ENCODE results near the gene SELENOT. TPM values are rescaled to one million over a fixed set of nuclear protein-coding genes. Genes with fewer than 3 reads are reported as not detected.
A peak's percentile ranks its signal among the peaks of the same experiment; 100 is the strongest.

Gene SELENOT
- total RNA-seq, 1 donor from 2014 or later, result 79.1 TPM

GRCh38 chr3:150631515-150632221, 28.5 kb downstream of the SELENOT start:
- Mint-ChIP-seq H3K4me1 (ENCODE audit: low read depth) (peaks cover 36% of the 10 kb centered on the region), H3K27ac (ENCODE audit: unreplicated experiment) (no peak overlapping the region), H3K4me3 (ENCODE audit: unreplicated experiment) (no peak overlapping the region), H3K9me3 (ENCODE audit: low read depth) (no peaks in the 10 kb centered on the region), H3K27me3 (ENCODE audit: low read depth) (no peaks in the 10 kb centered on the region), H3K36me3 (ENCODE audit: low read depth) (peaks cover 15% of the 10 kb centered on the region)
- no peak for TF ChIP-seq CTCF (IDR thresholded peaks at IDR 0.05)
- no peak for DNase-seq (ENCODE audit: low spot score)

GRCh38 chr3:150635076-150635475, 32.0 kb downstream of the SELENOT start:
- Mint-ChIP-seq H3K4me1 (ENCODE audit: low read depth) (peaks cover 21% of the 10 kb centered on the region), H3K36me3 (ENCODE audit: low read depth) (peaks cover 8% of the 10 kb centered on the region), H3K4me3 (ENCODE audit: unreplicated experiment) (no peak overlapping the region), H3K27ac (ENCODE audit: unreplicated experiment) (no peak overlapping the region), H3K9me3 (ENCODE audit: low read depth) (no peaks in the 10 kb centered on the region), H3K27me3 (ENCODE audit: low read depth) (no peaks in the 10 kb centered on the region)
- TF ChIP-seq CTCF (IDR thresholded peaks at IDR 0.05), result no peak
- no peak for DNase-seq (ENCODE audit: low spot score)

- no peak for TF ChIP-seq CTCF (IDR thresholded peaks at IDR 0.05)
- no peak overlapping the region for H3K4me3 Mint-ChIP-seq (ENCODE audit: unreplicated experiment)
- H3K9me3 Mint-ChIP-seq (ENCODE audit: low read depth), result no peaks in the 10 kb centered on the region
- peak overlapping the region; percentile 13 for H3K27ac Mint-ChIP-seq (ENCODE audit: unreplicated experiment)
- no peaks in the 10 kb centered on the region for H3K27me3 Mint-ChIP-seq (ENCODE audit: low read depth)
- peaks cover 21% of the 10 kb centered on the region for H3K4me1 Mint-ChIP-seq (ENCODE audit: low read depth)
- H3K36me3 Mint-ChIP-seq (ENCODE audit: low read depth), result peaks cover 6% of the 10 kb centered on the region
- DNase-seq (ENCODE audit: low spot score), result no peak
Measured at GRCh38 chr3:150635526-150635925, 32.4 kb downstream of the SELENOT start.

GRCh38 chr3:150636258-150636657, 33.1 kb downstream of the SELENOT start:
- H3K9me3 Mint-ChIP-seq (ENCODE audit: low read depth), result no peaks in the 10 kb centered on the region
- no peak overlapping the region for H3K27ac Mint-ChIP-seq (ENCODE audit: unreplicated experiment)
- no peaks in the 10 kb centered on the region for H3K27me3 Mint-ChIP-seq (ENCODE audit: low read depth)
- H3K4me3 Mint-ChIP-seq (ENCODE audit: unreplicated experiment), result no peak overlapping the region
- peaks cover 21% of the 10 kb centered on the region for H3K4me1 Mint-ChIP-seq (ENCODE audit: low read depth)
- no peak for TF ChIP-seq CTCF (IDR thresholded peaks at IDR 0.05)
- H3K36me3 Mint-ChIP-seq (ENCODE audit: low read depth), result peaks cover 4% of the 10 kb centered on the region
- no peak for DNase-seq (ENCODE audit: low spot score)

- Mint-ChIP-seq H3K36me3 (ENCODE audit: low read depth) (no peaks in the 10 kb centered on the region), H3K4me1 (ENCODE audit: low read depth) (peaks cover 16% of the 10 kb centered on the region), H3K27ac (ENCODE audit: unreplicated experiment) (no peak overlapping the region), H3K27me3 (ENCODE audit: low read depth) (no peaks in the 10 kb centered on the region), H3K9me3 (ENCODE audit: low read depth) (no peaks in the 10 kb centered on the region), H3K4me3 (ENCODE audit: unreplicated experiment) (no peak overlapping the region)
- no peak for TF ChIP-seq CTCF (IDR thresholded peaks at IDR 0.05)
- no peak for DNase-seq (ENCODE audit: low spot score)
Measured at GRCh38 chr3:150639262-150639661, 36.1 kb downstream of the SELENOT start.
